HG02798 (cell line): ENCODE results near the gene FBXO42.

ENCODE experiments used
- ATAC-seq: cut with Tn5 transposase; IDR thresholded peaks from one replicate; pipeline ENCODE4 v1.9.1; 2021; ENCODE audit warnings: mild to moderate bottlenecking; ENCODE audit not compliant: unreplicated experiment, poor library complexity

FBXO42 gene

GRCh38 chr1:16334655-16335340 lies 17.5 kb downstream of the FBXO42 start:
- ATAC-seq, result no peak

GRCh38 chr1:16326833-16327404 lies 25.4 kb downstream of the FBXO42 start:
- ATAC-seq, result no peak

- no peak for ATAC-seq
Measured at GRCh38 chr1:16324456-16324890, 27.8 kb downstream of the FBXO42 start.

GRCh38 chr1:16321176-16321867 lies 31.0 kb downstream of the FBXO42 start:
- no peak for ATAC-seq

- ATAC-seq, result no peak
Measured at GRCh38 chr1:16318555-16318954, 33.7 kb downstream of the FBXO42 start.

- no peak for ATAC-seq
Measured at GRCh38 chr1:16315437-16315836, 36.8 kb downstream of the FBXO42 start.

GRCh38 chr1:16307222-16307621 lies 45.1 kb downstream of the FBXO42 start:
- ATAC-seq, result no peak

GRCh38 chr1:16302709-16303627 lies 49.3 kb downstream of the FBXO42 start:
- ATAC-seq, result no peak

- ATAC-seq, result no peak
Measured at GRCh38 chr1:16300436-16300835, 51.8 kb downstream of the FBXO42 start.

- ATAC-seq, result no peak
Measured at GRCh38 chr1:16298653-16299052, 53.6 kb downstream of the FBXO42 start.

- no peak for ATAC-seq
Measured at GRCh38 chr1:16296643-16297042, 55.6 kb downstream of the FBXO42 start.

GRCh38 chr1:16294219-16295212 lies 57.8 kb downstream of the FBXO42 start:
- ATAC-seq, result no peak

- no peak for ATAC-seq
Measured at GRCh38 chr1:16293538-16293937, 58.7 kb downstream of the FBXO42 start.

- no peak for ATAC-seq
Measured at GRCh38 chr1:16292739-16293138, 59.5 kb downstream of the FBXO42 start.

GRCh38 chr1:16289959-16290358 lies 62.3 kb downstream of the FBXO42 start:
- ATAC-seq, result no peak

- ATAC-seq, result no peak
Measured at GRCh38 chr1:16286122-16286521, 66.2 kb downstream of the FBXO42 start.

GRCh38 chr1:16281765-16282164 lies 70.5 kb downstream of the FBXO42 start:
- ATAC-seq, result no peak

GRCh38 chr1:16279186-16279585 lies 73.1 kb downstream of the FBXO42 start:
- ATAC-seq, result no peak

- no peak for ATAC-seq
Measured at GRCh38 chr1:16276302-16277030, 75.8 kb downstream of the FBXO42 start.
